GM18511 (cell line): ENCODE measurements around the gene MLX.
A peak's percentile ranks its signal among the peaks of the same experiment; 100 is the strongest.
"Not testable (repeated sequence)": the region's sequence is repeated elsewhere in the genome, so short reads cannot be mapped to it uniquely, and the experiment has no call there.

Source experiments
- ATAC-seq: cut with Tn5 transposase; IDR thresholded peaks from one replicate; pipeline ENCODE4 v1.9.1; 2021; ENCODE audit warnings: mild to moderate bottlenecking, moderate library complexity; ENCODE audit not compliant: unreplicated experiment

Gene MLX

DNA sequence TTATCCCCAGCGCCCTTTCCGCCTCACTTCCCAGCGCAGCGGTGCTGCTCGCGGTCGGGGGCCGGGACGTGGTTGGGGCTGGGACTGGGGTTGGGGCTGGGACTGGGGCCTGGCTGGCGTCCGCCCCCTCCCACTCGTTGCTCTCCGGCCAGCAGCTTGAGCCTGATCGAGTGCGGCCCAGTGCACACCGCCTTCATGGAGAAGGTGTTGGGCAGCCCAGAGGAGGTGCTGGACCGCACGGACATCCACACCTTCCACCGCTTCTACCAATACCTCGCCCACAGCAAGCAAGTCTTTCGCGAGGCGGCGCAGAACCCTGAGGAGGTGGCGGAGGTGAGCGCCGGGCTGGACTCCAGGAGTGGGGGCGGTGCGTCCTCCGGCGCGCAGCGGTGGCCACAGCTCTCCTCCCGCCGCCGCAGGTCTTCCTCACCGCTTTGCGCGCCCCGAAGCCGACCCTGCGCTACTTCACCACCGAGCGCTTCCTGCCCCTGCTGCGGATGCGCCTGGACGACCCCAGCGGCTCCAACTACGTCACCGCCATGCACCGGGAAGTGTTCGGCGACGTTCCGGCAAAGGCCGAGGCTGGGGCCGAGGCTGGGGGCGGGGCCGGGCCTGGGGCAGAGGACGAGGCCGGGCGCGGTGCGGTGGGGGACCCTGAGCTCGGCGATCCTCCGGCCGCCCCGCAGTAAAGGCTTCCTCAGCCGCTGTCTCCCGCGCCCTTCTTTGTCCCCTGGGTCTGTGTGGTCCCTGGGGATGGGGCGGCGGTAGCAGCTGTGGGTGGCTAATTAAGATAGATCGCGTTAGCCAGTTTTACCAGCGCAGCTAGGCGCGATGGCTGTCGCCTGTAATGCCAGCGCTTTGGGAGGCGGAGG lies 12.4 kb upstream of the MLX start:
- ATAC-seq: peak; percentile 89

- no peak for ATAC-seq
Measured at GRCh38 chr17:42555122-42555622, 11.7 kb upstream of the MLX start.

DNA sequence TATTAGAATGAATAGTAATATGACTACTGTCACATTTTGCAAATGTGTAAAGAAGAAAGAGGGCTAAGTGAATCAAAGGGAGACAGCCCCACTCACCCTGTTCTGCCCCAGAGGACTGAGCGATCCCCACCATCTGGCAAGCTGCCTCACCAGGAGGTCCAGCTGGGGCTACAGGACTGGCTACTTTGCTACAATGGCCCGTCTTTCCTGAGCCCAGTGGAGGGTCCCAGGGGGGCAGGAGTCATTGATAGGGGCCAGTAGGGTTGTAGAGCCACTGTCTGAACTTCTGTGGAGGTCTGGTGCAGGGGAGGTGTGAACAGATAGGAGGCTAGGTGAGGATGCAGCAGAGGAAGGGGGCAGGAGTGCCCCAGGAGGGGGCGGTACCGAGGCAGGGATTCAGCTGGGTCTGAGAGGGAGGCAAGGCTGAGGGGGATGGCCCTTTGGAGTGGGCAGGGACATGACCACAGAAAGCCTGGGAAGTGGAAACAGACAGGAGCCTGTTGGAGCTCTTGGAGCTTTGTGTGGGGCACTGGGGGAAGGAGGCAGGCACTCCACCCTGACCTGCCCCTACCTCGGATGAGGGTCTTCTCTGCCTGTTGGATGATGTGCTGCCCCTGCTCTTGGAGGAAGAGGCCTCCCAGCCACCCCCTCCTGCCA lies 10.8 kb upstream of the MLX start:
- not testable (repeated sequence) for ATAC-seq

DNA sequence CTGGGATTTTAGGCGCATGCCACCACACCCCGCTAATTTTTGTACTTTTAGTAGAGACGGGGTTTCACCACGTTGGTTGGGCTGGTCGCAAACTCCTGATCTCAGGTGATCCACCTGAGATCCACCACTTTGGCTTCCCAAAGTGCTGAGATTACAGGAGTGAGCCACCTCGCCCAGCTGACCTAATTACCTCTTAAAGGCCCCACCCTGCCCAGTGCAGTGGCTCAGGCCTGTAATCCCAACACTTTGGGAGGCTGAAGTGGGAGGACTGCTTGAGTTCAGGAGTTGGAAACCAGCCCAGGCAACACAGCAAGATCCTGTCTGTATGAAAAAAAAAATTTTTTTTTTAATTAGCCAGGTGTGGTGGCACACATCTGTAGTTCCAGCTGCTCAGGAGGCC lies 7.8 kb upstream of the MLX start:
- ATAC-seq: no peak

- ATAC-seq: no peak
Measured at GRCh38 chr17:42560246-42560645, 6.7 kb upstream of the MLX start.

GRCh38 chr17:42561897-42562387 lies 5.0 kb upstream of the MLX start, which contains the start of gene COASY:
TSS of gene COASY (plus strand) at chr17:42562148. CDS start at chr17:42562623, 475 bp downstream.
- ATAC-seq: no peak

DNA sequence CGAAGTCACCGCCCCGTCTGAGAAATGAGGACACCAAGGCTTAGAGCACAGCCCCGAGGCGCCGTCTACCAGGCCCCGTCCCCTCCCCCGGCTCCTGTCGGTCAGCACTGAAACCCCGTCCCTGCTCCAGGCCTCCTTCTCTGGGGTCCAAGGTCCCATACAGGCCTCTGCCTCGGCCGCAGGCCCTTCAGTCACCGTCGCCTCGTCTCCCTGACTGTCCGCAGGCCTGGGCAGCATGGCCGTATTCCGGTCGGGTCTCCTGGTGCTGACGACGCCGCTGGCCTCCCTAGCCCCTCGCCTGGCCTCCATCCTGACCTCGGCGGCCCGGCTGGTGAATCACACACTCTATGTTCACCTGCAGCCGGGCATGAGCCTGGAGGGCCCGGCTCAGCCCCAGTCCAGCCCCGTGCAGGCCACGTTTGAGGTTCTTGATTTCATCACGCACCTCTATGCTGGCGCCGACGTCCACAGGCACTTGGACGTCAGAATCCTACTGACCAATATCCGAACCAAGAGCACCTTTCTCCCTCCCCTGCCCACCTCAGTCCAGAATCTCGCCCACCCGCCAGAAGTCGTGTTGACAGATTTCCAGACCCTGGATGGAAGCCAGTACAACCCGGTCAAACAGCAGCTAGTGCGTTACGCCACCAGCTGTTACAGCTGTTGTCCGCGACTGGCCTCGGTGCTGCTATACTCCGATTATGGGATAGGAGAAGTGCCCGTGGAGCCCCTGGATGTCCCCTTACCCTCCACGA lies 4.3 kb upstream of the MLX start:
- ATAC-seq: no peak

- ATAC-seq: no peak
Measured at GRCh38 chr17:42563143-42563509, 3.8 kb upstream of the MLX start.

DNA sequence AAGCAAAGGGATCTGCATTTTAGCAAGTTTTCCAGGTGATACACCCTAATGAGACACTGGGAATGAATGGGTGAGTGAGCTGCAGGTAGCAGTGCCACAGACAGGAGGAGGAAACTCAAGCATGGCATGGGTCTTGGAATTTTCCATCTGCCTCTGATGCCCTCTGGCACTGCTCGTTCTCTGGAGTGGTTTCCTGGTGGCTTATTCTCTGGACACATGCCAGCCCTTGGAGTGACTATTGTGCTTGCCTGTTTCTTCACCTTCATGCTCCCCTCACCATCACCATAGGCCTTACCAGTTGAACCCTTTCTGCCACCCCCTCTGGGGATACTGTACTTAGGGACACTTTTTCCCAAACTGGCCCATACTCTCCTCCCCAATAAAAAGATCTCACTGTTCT lies 3.4 kb upstream of the MLX start:
- ATAC-seq: no peak

DNA sequence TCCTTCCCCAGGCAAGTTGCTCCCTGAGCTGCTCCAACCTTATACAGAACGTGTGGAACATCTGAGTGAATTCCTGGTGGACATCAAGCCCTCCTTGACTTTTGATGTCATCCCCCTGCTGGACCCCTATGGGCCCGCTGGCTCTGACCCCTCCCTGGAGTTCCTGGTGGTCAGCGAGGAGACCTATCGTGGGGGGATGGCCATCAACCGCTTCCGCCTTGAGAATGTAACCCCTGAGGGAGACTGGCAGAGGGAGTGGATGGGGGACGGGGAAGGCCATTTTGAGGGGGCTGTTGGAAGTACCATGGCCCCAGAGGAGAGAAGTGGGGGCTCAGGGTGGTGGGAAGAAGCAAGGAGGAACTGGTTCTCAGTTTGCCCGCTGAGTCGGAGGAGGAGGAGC lies 3.0 kb upstream of the MLX start:
- no peak for ATAC-seq

- ATAC-seq: no peak
Measured at GRCh38 chr17:42564815-42565522, 1.9 kb upstream of the MLX start.

DNA sequence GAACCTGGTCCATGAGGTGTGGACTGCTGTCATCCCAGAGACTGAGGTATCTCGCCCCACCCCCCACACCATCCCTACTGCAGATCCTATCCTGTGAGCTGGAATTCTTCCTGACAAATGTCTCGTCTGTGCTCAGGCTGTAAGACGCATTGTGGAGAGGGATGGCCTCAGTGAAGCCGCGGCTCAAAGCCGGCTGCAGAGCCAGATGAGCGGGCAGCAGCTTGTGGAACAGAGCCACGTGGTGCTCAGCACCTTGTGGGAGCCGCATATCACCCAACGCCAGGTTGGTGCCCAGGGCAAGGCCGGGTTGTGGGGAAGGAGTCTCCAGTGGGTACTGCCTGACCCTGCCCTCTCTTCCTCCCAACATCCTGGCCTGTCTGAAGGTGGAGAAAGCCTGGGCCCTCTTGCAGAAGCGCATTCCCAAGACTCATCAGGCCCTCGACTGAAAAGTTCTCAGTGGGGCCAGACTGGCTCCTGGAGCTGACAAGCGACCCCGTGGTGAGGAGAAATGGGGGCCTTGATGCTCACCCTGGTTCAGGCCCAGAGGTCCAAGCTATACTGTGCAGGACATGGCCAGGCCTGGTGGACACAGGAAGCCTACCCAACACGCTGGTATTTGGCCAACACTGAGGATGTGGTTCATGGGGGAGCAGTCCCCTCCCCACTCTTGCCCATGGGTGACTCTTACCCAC lies 1.2 kb upstream of the MLX start:
- no peak for ATAC-seq

- ATAC-seq: no peak
Measured at GRCh38 chr17:42566215-42566882, 551 bp upstream of the MLX start.

DNA sequence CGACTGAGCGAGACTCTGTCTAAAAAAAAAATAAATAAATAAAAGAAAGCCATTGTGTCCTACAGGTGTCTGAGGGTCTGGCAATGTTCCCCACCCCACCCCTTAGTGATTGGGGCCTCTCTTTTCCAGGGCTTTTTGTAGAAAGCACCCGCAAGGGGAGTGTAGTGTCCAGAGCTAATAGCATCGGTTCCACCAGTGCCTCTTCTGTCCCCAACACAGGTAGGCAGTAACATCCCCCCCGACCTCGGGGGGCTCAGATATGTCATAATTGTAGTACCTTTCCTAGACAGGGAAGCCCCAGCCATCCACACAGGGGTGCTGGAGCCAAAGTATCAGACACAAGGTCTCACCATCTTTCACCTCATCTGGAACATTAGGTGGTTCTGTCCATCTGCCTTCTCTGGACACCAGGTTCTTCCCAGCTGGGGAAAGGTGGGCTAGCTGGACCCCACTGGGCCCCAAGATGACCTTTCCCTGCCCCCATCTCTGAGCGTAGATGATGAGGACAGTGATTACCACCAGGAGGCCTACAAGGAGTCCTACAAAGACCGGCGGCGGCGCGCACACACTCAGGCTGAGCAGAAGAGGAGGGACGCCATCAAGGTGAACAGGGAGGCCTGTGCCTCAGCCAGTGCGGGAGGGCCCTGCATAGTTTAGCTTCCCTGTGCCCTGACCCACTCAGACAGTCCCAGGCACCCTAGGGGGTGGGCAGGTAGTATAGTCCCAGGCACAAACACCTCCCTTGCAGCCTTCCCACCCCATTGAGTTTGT lies 1.6 kb downstream of the MLX start:
- ATAC-seq: no peak

DNA sequence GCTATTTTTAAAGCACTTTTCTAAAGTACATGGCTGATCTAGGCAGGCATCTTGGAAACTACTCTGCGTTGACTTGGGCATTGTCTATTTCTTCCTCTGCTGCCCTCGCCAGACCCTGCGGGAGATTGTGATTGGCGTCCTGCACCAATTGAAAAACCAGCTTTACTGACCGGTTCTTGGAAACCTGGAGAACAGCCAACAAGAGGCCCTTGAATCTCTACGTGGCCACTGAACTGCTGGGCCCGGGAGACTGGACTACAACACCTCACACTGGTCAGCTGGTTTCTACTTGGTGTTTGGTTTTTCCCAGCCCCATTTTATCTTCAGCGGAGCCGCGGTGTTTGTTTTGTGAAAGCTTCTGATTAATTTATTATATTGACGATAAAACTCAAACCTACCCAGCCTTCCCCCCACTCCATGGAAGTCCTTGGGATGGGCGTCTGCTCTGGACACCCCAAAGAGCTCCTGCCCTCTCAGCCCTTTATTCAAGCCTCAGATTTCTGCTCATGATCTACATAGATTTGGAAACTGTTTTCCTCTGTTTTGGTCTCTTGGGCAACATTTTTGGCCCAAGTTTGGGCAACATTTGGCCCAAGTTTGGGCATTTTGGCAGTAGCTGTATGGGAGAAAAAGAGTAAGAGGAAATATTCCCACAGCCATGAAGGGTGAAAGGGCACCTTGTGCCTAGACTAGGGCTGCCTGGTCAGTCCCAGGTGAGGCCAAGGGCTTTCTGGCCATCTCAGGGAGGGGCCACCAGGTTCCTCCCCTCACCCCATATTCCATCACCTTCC lies 4.7 kb downstream of the MLX start:
- ATAC-seq: no peak

- no peak for ATAC-seq
Measured at GRCh38 chr17:42573095-42573494, 6.2 kb downstream of the MLX start.

DNA sequence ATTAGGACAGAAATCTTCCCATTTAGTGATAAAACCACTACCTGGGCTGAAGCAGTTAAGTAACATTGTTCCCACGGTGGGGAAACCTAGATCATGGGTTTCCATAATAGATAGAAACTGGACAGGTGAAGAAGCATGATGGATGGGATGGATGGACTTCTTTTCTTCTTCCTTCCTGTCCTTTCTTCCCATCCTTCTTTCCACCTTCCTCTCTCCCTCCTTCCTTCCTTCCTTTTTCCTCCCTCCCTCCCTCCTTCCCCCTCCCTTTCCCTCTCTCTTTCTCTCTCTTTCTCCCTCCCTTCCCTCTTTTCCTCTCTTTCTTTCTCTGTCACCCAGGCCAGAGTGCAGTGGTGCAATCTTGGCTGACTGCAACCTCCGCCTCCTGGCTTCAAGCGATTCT lies 7.6 kb downstream of the MLX start:
- ATAC-seq: no peak

DNA sequence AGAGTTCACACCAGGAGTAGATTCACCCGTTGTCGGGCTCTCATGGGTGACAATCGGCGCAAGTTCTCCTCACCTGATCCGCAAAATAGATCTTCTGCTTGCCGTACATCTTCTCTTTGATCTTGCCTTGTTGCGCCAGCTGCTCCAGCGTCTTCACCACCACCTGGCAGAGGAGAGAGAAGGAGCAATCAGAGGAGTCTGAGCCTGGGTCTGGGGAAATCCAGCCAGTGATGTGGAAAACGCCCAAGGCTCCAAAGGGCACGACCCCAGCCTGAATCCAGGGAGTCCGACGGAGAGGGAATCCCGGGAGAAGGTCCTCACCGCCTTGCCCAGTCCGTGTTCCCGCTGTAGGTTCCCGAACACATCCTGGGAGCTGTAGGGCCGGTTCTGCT lies 10.2 kb downstream of the MLX start:
- ATAC-seq: peak; percentile 7
